Measurements from ENCODE around the gene SECISBP2L.

- no peak for TF ChIP-seq CTCF (IDR thresholded peaks at IDR 0.05)
- TF ChIP-seq POLR2A (IDR thresholded peaks at IDR 0.05), result no peak
These were observed 38.0 kb upstream of the SECISBP2L start for GRCh38 chr15:49084285-49084570.
